Activated CD4-positive, alpha-beta T cell treated with anti-CD3 and anti-CD28 coated beads, Interleukin-10, Interleukin-2, amounts not matched to agents 100 ng/mL and 50 ng/mL, durations not matched to agents 16 hours and 8 hours (primary cell): ENCODE data around the gene SLC17A7.

ENCODE experiments used
- DNase-seq: peaks from one replicate; pipeline ENCODE4 v3.0.0-alpha.2; 2020

The SLC17A7 gene

GRCh38 chr19:49403404-49404187 lies 37.7 kb downstream of the SLC17A7 start:
- no peak for DNase-seq

GRCh38 chr19:49400029-49400428 lies 41.3 kb downstream of the SLC17A7 start:
- no peak for DNase-seq

- no peak for DNase-seq
These were observed 42.4 kb downstream of the SLC17A7 start for GRCh38 chr19:49398931-49399330.

GRCh38 chr19:49398001-49398615 lies 43.2 kb downstream of the SLC17A7 start:
- DNase-seq = no peak

- no peak for DNase-seq
These were observed 44.4 kb downstream of the SLC17A7 start for GRCh38 chr19:49396738-49397505.

- DNase-seq = no peak
These were observed 45.5 kb downstream of the SLC17A7 start for GRCh38 chr19:49395581-49396407.

GRCh38 chr19:49393881-49394280 lies 47.4 kb downstream of the SLC17A7 start:
- DNase-seq = no peak

GRCh38 chr19:49391581-49392399 lies 49.5 kb downstream of the SLC17A7 start:
- peak; percentile 85 for DNase-seq

- no peak for DNase-seq
These were observed 50.4 kb downstream of the SLC17A7 start for GRCh38 chr19:49390929-49391359.

- no peak for DNase-seq
These were observed 51.0 kb downstream of the SLC17A7 start for GRCh38 chr19:49390131-49390928.

GRCh38 chr19:49389406-49389805 lies 51.9 kb downstream of the SLC17A7 start:
- DNase-seq = no peak

- DNase-seq = peak; percentile 68
These were observed 53.4 kb downstream of the SLC17A7 start, which contains the start of gene KASH5 for GRCh38 chr19:49387936-49388372. Gene KASH5, plus strand, starts transcription at chr19:49388249. Its CDS starts 2,635 bp downstream, at chr19:49390884.

GRCh38 chr19:49383599-49383998 lies 57.7 kb downstream of the SLC17A7 start:
- no peak for DNase-seq

- DNase-seq = no peak
These were observed 58.7 kb downstream of the SLC17A7 start for GRCh38 chr19:49382639-49383038.

GRCh38 chr19:49380391-49380790 lies 60.9 kb downstream of the SLC17A7 start:
- no peak for DNase-seq
